ENCODE results near the gene C6orf89. TPM values are rescaled to one million over a fixed set of nuclear protein-coding genes. Genes with fewer than 3 reads are reported as not detected.

The C6orf89 gene
- total RNA-seq, 1 donor from 2014 or later = 29.9 TPM

GRCh38 chr6:36967757-36968156, 82.0 kb downstream of the C6orf89 start:
- Mint-ChIP-seq H3K36me3 (ENCODE audit: insufficient read depth) (peaks cover 17% of the 10 kb centered on the region), H3K27ac (no peak overlapping the region), H3K4me1 (ENCODE audit: low read depth) (no peaks in the 10 kb centered on the region), H3K4me3 (ENCODE audit: low read depth) (no peak overlapping the region), H3K27me3 (no peaks in the 10 kb centered on the region), H3K9me3 (ENCODE audit: low read depth) (no peaks in the 10 kb centered on the region)
- no peak for TF ChIP-seq CTCF (IDR thresholded peaks at IDR 0.05; ENCODE audit: unreplicated experiment)
- no peak for DNase-seq (ENCODE audit: low spot score, unreplicated experiment)

- H3K27ac Mint-ChIP-seq = no peak overlapping the region
- no peak for DNase-seq (ENCODE audit: low spot score, unreplicated experiment)
- H3K36me3 Mint-ChIP-seq (ENCODE audit: insufficient read depth) = peaks cover 17% of the 10 kb centered on the region
- H3K4me1 Mint-ChIP-seq (ENCODE audit: low read depth) = no peaks in the 10 kb centered on the region
- H3K9me3 Mint-ChIP-seq (ENCODE audit: low read depth) = no peaks in the 10 kb centered on the region
- no peak for TF ChIP-seq CTCF (IDR thresholded peaks at IDR 0.05; ENCODE audit: unreplicated experiment)
- H3K27me3 Mint-ChIP-seq = no peaks in the 10 kb centered on the region
- no peak overlapping the region for H3K4me3 Mint-ChIP-seq (ENCODE audit: low read depth)
Measured at GRCh38 chr6:36968266-36968977, 82.7 kb downstream of the C6orf89 start.

DNA sequence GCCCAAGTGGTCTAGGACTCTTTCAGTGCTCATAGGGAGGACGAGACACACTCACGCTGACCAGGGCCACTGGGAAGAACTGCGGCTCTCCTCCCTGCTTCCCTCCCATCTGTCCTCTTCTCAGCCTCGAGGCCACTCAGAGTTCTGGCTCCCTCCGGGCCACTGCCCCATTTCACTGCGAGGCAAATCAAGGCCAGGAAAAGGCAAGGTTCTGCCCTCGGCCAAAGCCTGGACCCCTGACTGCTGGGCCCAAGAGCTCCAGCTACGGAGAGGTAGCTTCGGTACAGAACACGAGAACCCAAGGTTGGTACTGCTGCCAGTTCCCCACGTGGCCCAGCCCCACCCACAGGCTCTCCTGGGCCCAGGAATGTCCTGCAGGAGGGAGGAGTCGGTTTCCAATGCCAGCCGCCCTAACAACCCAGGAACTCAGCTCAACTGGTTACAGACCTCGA, 83.5 kb downstream of the C6orf89 start:
- Mint-ChIP-seq H3K4me3 (ENCODE audit: low read depth) (no peak overlapping the region), H3K4me1 (ENCODE audit: low read depth) (no peaks in the 10 kb centered on the region), H3K27me3 (no peaks in the 10 kb centered on the region), H3K9me3 (ENCODE audit: low read depth) (no peaks in the 10 kb centered on the region), H3K27ac (no peak overlapping the region), H3K36me3 (ENCODE audit: insufficient read depth) (peaks cover 17% of the 10 kb centered on the region)
- no peak for DNase-seq (ENCODE audit: low spot score, unreplicated experiment)
- TF ChIP-seq CTCF (IDR thresholded peaks at IDR 0.05; ENCODE audit: unreplicated experiment) = no peak

DNA sequence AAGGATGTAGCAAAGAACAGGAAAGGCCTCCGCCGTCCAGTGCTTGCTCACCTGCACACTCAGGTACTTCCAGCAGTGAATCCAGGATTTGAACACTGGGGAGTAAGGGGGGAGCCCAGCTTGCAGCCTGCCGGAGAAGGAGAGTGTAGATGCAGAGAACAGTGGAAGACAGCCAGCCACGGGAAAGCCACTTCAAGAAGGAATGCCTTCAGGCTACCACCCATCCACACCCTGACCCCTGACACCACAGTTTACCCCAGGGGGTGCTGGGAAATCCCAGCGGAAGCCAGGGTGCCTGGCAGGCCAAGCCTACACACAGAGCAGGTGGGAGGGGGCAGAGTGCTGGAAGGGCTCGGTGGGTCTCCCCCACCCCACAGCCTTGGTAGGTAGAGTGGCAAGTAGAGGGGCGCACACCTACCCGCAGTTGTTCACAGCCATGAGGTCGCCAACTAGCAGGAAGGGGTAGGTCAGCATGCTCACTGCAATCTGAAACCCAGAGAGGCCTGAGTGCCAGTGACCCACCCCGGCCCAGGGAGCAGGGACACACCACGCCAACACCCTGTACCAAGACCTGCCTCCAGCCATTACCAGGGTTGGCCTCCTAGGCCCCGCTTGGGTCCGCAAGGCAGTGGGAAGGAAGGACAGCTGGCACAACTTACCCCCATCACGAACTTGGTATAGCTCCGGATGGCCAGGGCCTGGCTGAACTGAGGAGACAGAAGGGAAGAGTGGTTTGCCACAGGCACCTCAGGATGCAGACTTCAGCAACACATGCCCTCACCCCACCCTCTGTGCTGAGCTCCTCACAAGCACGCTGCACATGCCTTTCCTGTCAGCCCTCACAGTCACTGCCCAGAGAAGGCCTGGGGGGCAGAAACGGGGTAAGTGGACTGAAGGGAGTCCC, 84.5 kb downstream of the C6orf89 start:
- H3K27me3 Mint-ChIP-seq = no peaks in the 10 kb centered on the region
- no peak overlapping the region for H3K4me3 Mint-ChIP-seq (ENCODE audit: low read depth)
- H3K27ac Mint-ChIP-seq = no peak overlapping the region
- no peak for DNase-seq (ENCODE audit: low spot score, unreplicated experiment)
- no peak for TF ChIP-seq CTCF (IDR thresholded peaks at IDR 0.05; ENCODE audit: unreplicated experiment)
- no peaks in the 10 kb centered on the region for H3K4me1 Mint-ChIP-seq (ENCODE audit: low read depth)
- H3K9me3 Mint-ChIP-seq (ENCODE audit: low read depth) = no peaks in the 10 kb centered on the region
- H3K36me3 Mint-ChIP-seq (ENCODE audit: insufficient read depth) = peaks cover 19% of the 10 kb centered on the region
